Brain microvascular endothelial cell (primary cell): ENCODE data around the gene ALKBH7.

ENCODE experiments used
- DNase-seq: peaks from one replicate; pipeline ENCODE4 v3.0.0-alpha.2; 2020
- H3K27ac ChIP-seq: fragments of 250-450 bp; sonication (Bioruptor Pico); 2 replicates; pipeline ENCODE4 v1.5.1; 2020; ENCODE audit warnings: mild to moderate bottlenecking, moderate library complexity
- H3K27me3 ChIP-seq: fragments of 250-450 bp; sonication (Bioruptor Pico); replicated peaks from 2 replicates; pipeline ENCODE4 v1.5.1; 2020; ENCODE audit warnings: mild to moderate bottlenecking
- H3K36me3 ChIP-seq: fragments of 250-450 bp; sonication (Bioruptor Pico); replicated peaks from 2 replicates; pipeline ENCODE4 v1.5.1; 2020; ENCODE audit warnings: mild to moderate bottlenecking
- H3K4me3 ChIP-seq: 2 replicates; pipeline ENCODE4 v1.5.1; 2011; ENCODE audit warnings: low read depth, mild to moderate bottlenecking, control low read depth, low read length, moderate library complexity
- CTCF ChIP-seq: IDR thresholded peaks from 2 replicates; pipeline ENCODE4 v1.5.1; 2011; ENCODE audit warnings: low read depth, mild to moderate bottlenecking, moderate library complexity, low read length, control low read depth, inconsistent platforms; ENCODE audit errors: missing control alignments
- in situ Hi-C: cut with HindIII; loops from 2 replicates; pipeline ENCODE4 v1.10.0; 2017; ENCODE audit warnings: low sequenced_read_pairs, low pct_ligation_motif_present

The ALKBH7 gene

GRCh38 chr19:6413291-6413690 is 40.7 kb downstream of the ALKBH7 start:
- DNase-seq, result no peak
- Histone ChIP-seq H3K27me3 (no peaks in the 10 kb centered on the region), H3K36me3 (peaks cover 43% of the 10 kb centered on the region), H3K27ac (no peak overlapping the region), H3K4me3 (no peak overlapping the region)
- no peak for TF ChIP-seq CTCF
- in situ Hi-C loops, result no loop called here

GRCh38 chr19:6413721-6414643 is 41.4 kb downstream of the ALKBH7 start:
- in situ Hi-C loops, result no loop called here
- peaks cover 49% of the 10 kb centered on the region for H3K36me3 ChIP-seq
- no peak overlapping the region for H3K27ac ChIP-seq
- no peaks in the 10 kb centered on the region for H3K27me3 ChIP-seq
- no peak for DNase-seq
- H3K4me3 ChIP-seq, result no peak overlapping the region
- no peak for TF ChIP-seq CTCF

GRCh38 chr19:6414793-6415590 is 42.4 kb downstream of the ALKBH7 start:
- no peak for DNase-seq
- in situ Hi-C loops, result no loop called here
- Histone ChIP-seq H3K27ac (no peak overlapping the region), H3K4me3 (no peak overlapping the region), H3K36me3 (peaks cover 56% of the 10 kb centered on the region), H3K27me3 (no peaks in the 10 kb centered on the region)
- TF ChIP-seq CTCF, result no peak

- Histone ChIP-seq H3K27me3 (no peaks in the 10 kb centered on the region), H3K36me3 (peaks cover 60% of the 10 kb centered on the region), H3K4me3 (no peak overlapping the region), H3K27ac (no peak overlapping the region)
- in situ Hi-C loops, result no loop called here
- no peak for TF ChIP-seq CTCF
- DNase-seq, result no peak
These were observed 43.1 kb downstream of the ALKBH7 start for GRCh38 chr19:6415591-6416190.

GRCh38 chr19:6416658-6417405 is 44.2 kb downstream of the ALKBH7 start:
- DNase-seq, result no peak
- no peaks in the 10 kb centered on the region for H3K27me3 ChIP-seq
- in situ Hi-C loops, result no loop called here
- peaks cover 68% of the 10 kb centered on the region for H3K36me3 ChIP-seq
- no peak overlapping the region for H3K27ac ChIP-seq
- H3K4me3 ChIP-seq, result no peak overlapping the region
- no peak for TF ChIP-seq CTCF
